ENCODE results near the gene EDEM1.
"Not testable (repeated sequence)": the region's sequence is repeated elsewhere in the genome, so short reads cannot be mapped to it uniquely, and the experiment has no call there.

The EDEM1 gene

GRCh38 chr3:5242785-5243184 is 55.3 kb downstream of the EDEM1 start:
- H3K36me3 ChIP-seq (ENCODE audit: control insufficient read depth, insufficient read depth, low read length); H3K4me3 ChIP-seq (ENCODE audit: low read depth, low read length); H3K9ac ChIP-seq (ENCODE audit: low read depth, low read length); H3K4me1 ChIP-seq (ENCODE audit: control insufficient read depth, insufficient read depth, low read length); H3K9me3 ChIP-seq (ENCODE audit: control insufficient read depth, insufficient read depth, low read length); H3K27me3 ChIP-seq (ENCODE audit: control insufficient read depth, insufficient read depth, low read length): not testable (repeated sequence)

GRCh38 chr3:5245927-5246326 is 58.4 kb downstream of the EDEM1 start:
- H3K9me3 ChIP-seq (ENCODE audit: control insufficient read depth, insufficient read depth, low read length) = no peaks in the 10 kb centered on the region
- no peak overlapping the region for H3K4me3 ChIP-seq (ENCODE audit: low read depth, low read length)
- no peaks in the 10 kb centered on the region for H3K27me3 ChIP-seq (ENCODE audit: control insufficient read depth, insufficient read depth, low read length)
- no peaks in the 10 kb centered on the region for H3K4me1 ChIP-seq (ENCODE audit: control insufficient read depth, insufficient read depth, low read length)
- no peak overlapping the region for H3K9ac ChIP-seq (ENCODE audit: low read depth, low read length)
- H3K36me3 ChIP-seq (ENCODE audit: control insufficient read depth, insufficient read depth, low read length) = no peaks in the 10 kb centered on the region

- Histone ChIP-seq H3K9me3 (ENCODE audit: control insufficient read depth, insufficient read depth, low read length) (no peaks in the 10 kb centered on the region), H3K4me3 (ENCODE audit: low read depth, low read length) (no peak overlapping the region), H3K4me1 (ENCODE audit: control insufficient read depth, insufficient read depth, low read length) (peaks cover 2% of the 10 kb centered on the region), H3K36me3 (ENCODE audit: control insufficient read depth, insufficient read depth, low read length) (no peaks in the 10 kb centered on the region), H3K27me3 (ENCODE audit: control insufficient read depth, insufficient read depth, low read length) (no peaks in the 10 kb centered on the region), H3K9ac (ENCODE audit: low read depth, low read length) (no peak overlapping the region)
These were observed 61.3 kb downstream of the EDEM1 start for GRCh38 chr3:5248822-5249221.

DNA sequence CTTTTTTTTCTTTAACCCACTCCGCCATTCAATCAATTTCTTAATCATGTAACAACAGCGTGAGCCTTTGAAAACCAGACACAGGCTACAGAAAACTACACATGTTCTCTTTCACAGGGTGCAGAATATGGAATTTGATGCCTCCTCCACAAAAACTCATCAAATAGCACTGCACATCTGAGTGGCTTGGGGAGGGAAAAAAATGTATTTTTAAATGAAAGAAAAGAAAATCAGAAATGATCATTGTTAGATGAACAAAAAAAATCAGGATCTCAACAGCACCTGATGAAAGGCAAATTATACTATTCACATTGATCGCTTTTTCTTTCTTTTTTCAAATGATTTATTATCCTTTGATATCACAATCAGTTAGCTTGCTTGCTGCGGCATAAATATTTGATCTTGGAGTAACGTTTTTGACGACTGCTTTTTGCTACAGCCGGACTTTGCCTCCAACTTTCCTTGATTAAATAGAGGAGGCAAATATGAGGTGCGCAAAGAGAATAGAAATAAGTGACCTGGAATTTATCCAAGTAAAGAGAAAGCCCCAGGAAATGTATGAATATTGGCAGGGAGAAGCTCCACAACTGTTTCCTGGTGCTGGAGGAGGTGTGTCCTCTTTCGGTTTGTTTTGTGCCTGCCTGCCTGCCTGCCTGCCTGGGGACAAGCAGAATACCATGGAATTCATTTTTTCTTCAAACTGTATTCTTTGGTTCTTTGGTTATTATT is 63.1 kb downstream of the EDEM1 start:
- Histone ChIP-seq H3K9ac (ENCODE audit: low read depth, low read length) (no peak overlapping the region), H3K27me3 (ENCODE audit: control insufficient read depth, insufficient read depth, low read length) (no peaks in the 10 kb centered on the region), H3K9me3 (ENCODE audit: control insufficient read depth, insufficient read depth, low read length) (no peaks in the 10 kb centered on the region), H3K36me3 (ENCODE audit: control insufficient read depth, insufficient read depth, low read length) (no peaks in the 10 kb centered on the region), H3K4me1 (ENCODE audit: control insufficient read depth, insufficient read depth, low read length) (peaks cover 2% of the 10 kb centered on the region), H3K4me3 (ENCODE audit: low read depth, low read length) (no peak overlapping the region)

GRCh38 chr3:5251196-5251583 is 63.7 kb downstream of the EDEM1 start:
- H3K9ac ChIP-seq (ENCODE audit: low read depth, low read length) = no peak overlapping the region
- no peaks in the 10 kb centered on the region for H3K9me3 ChIP-seq (ENCODE audit: control insufficient read depth, insufficient read depth, low read length)
- no peak overlapping the region for H3K4me3 ChIP-seq (ENCODE audit: low read depth, low read length)
- H3K36me3 ChIP-seq (ENCODE audit: control insufficient read depth, insufficient read depth, low read length) = no peaks in the 10 kb centered on the region
- H3K27me3 ChIP-seq (ENCODE audit: control insufficient read depth, insufficient read depth, low read length) = no peaks in the 10 kb centered on the region
- H3K4me1 ChIP-seq (ENCODE audit: control insufficient read depth, insufficient read depth, low read length) = peaks cover 2% of the 10 kb centered on the region

DNA sequence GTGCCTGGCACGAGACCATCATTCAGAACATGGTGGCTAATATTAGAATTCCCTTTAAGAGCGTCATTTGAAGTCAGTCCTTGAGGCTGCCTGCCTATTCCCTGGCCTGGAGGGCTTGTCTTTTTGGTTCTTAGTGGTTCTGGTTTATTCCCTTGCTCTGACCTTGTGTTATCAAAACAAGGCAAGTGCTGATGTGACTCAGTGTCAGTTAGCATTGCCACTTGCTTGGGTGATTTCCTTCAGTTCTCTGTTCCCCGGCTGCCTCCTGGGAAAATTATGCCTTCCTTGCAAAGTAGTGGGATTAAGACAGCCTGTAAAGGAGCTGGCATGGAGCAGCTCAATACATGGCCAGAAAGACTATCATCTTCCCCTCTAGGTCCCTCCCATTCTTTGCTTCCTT is 64.6 kb downstream of the EDEM1 start:
- no peak overlapping the region for H3K4me3 ChIP-seq (ENCODE audit: low read depth, low read length)
- H3K9me3 ChIP-seq (ENCODE audit: control insufficient read depth, insufficient read depth, low read length) = no peaks in the 10 kb centered on the region
- H3K27me3 ChIP-seq (ENCODE audit: control insufficient read depth, insufficient read depth, low read length) = no peaks in the 10 kb centered on the region
- no peaks in the 10 kb centered on the region for H3K36me3 ChIP-seq (ENCODE audit: control insufficient read depth, insufficient read depth, low read length)
- H3K4me1 ChIP-seq (ENCODE audit: control insufficient read depth, insufficient read depth, low read length) = peaks cover 2% of the 10 kb centered on the region
- H3K9ac ChIP-seq (ENCODE audit: low read depth, low read length) = no peak overlapping the region

- H3K4me3 ChIP-seq (ENCODE audit: low read depth, low read length) = no peak overlapping the region
- no peaks in the 10 kb centered on the region for H3K9me3 ChIP-seq (ENCODE audit: control insufficient read depth, insufficient read depth, low read length)
- peaks cover 2% of the 10 kb centered on the region for H3K4me1 ChIP-seq (ENCODE audit: control insufficient read depth, insufficient read depth, low read length)
- no peaks in the 10 kb centered on the region for H3K27me3 ChIP-seq (ENCODE audit: control insufficient read depth, insufficient read depth, low read length)
- no peak overlapping the region for H3K9ac ChIP-seq (ENCODE audit: low read depth, low read length)
- H3K36me3 ChIP-seq (ENCODE audit: control insufficient read depth, insufficient read depth, low read length) = no peaks in the 10 kb centered on the region
These were observed 67.0 kb downstream of the EDEM1 start for GRCh38 chr3:5254281-5255048.

DNA sequence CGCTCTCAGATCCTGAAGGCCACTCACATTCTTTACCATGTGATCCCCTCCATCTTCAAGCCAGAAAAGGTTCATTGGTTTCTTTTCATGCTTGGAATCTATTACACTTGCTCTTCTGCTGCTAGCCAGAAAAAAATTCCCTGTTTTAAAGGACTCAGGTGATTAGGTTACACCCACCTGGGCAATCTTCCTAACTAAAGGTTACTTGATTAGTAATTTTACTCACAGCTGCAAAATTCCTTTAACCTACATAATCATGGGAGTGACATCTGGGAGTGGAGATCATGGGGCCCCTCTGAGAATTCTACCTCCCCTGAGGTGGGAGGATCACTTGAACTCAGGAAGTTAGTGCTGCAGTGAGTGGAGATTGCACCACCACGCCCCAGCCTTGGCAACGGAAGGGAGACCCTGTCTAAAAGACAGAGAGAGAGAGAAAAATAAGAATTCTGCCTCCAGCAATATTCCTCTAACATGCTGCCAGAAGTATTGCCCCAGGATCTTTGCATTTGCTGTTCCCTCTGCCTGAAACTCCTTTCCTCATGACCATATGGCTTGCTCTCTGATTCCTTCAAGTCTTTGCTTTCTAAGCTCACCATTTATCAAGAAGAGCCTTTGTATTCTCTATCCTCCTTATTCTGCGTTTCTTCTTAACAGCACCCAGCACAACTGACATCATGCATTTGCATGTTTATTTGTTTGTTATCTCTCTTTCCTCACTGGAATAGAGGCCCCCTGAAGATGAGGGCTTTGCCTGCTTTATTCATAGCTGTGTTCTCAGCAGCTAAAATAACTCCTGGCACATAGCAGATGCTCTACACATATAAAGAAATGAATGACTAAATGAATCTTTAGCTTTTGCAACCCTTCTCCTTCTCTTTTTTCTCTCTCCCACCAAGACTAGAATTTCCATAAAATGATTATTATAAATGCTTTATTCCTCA is 68.2 kb downstream of the EDEM1 start:
- H3K27me3 ChIP-seq (ENCODE audit: control insufficient read depth, insufficient read depth, low read length) = no peaks in the 10 kb centered on the region
- peaks cover 2% of the 10 kb centered on the region for H3K4me1 ChIP-seq (ENCODE audit: control insufficient read depth, insufficient read depth, low read length)
- no peak overlapping the region for H3K9ac ChIP-seq (ENCODE audit: low read depth, low read length)
- H3K9me3 ChIP-seq (ENCODE audit: control insufficient read depth, insufficient read depth, low read length) = no peaks in the 10 kb centered on the region
- H3K4me3 ChIP-seq (ENCODE audit: low read depth, low read length) = no peak overlapping the region
- H3K36me3 ChIP-seq (ENCODE audit: control insufficient read depth, insufficient read depth, low read length) = no peaks in the 10 kb centered on the region

DNA sequence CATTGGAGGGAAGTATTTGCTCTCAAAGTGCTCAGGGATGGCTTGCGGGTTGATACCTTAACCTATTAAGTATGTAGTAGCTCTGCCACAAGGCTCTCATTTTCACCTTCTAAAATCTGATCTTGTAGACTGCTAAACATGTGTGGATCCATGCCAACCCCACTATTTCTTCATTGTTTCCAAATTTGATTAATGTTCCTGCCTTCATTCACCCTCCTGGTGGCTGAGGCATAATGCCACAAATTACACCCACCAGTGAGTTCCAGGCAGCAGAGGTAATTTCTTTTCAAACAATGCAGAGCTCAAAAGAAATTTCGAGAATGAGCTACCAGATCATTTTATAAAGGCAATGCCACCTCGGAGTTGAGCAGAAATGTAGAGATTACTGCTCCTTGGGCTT is 71.0 kb downstream of the EDEM1 start:
- Histone ChIP-seq H3K9ac (ENCODE audit: low read depth, low read length) (no peak overlapping the region), H3K4me3 (ENCODE audit: low read depth, low read length) (no peak overlapping the region), H3K36me3 (ENCODE audit: control insufficient read depth, insufficient read depth, low read length) (no peaks in the 10 kb centered on the region), H3K27me3 (ENCODE audit: control insufficient read depth, insufficient read depth, low read length) (no peaks in the 10 kb centered on the region), H3K9me3 (ENCODE audit: control insufficient read depth, insufficient read depth, low read length) (no peaks in the 10 kb centered on the region), H3K4me1 (ENCODE audit: control insufficient read depth, insufficient read depth, low read length) (no peaks in the 10 kb centered on the region)

DNA sequence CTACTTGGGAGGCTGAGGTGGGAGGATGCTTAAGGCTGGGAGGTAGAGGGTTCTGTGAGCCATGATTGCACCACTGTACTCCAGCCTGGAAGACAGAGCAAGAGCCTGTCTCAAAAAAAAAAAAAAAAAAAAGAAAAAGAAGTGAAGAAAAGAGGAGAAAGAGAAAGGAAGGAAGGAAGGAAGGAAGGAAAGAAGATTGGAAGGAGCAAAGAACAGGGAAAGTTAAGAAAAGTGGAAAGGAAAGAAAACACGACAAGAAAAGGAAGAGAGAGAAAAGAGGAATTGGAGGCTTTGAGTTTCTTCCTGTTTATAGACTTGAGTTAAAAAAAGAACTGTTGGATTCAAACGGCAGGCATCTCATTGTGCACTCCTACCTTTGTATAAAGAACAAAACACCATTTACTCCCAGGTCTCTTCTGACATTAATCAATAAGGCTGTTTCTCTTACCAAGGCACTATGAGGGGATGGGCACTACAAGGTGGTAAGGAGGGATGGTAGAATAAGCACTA is 73.5 kb downstream of the EDEM1 start:
- no peak overlapping the region for H3K9ac ChIP-seq (ENCODE audit: low read depth, low read length)
- H3K27me3 ChIP-seq (ENCODE audit: control insufficient read depth, insufficient read depth, low read length) = no peaks in the 10 kb centered on the region
- no peaks in the 10 kb centered on the region for H3K4me1 ChIP-seq (ENCODE audit: control insufficient read depth, insufficient read depth, low read length)
- H3K9me3 ChIP-seq (ENCODE audit: control insufficient read depth, insufficient read depth, low read length) = no peaks in the 10 kb centered on the region
- no peak overlapping the region for H3K4me3 ChIP-seq (ENCODE audit: low read depth, low read length)
- H3K36me3 ChIP-seq (ENCODE audit: control insufficient read depth, insufficient read depth, low read length) = no peaks in the 10 kb centered on the region

GRCh38 chr3:5262507-5262906 is 75.0 kb downstream of the EDEM1 start:
- Histone ChIP-seq H3K36me3 (ENCODE audit: control insufficient read depth, insufficient read depth, low read length) (no peaks in the 10 kb centered on the region), H3K9ac (ENCODE audit: low read depth, low read length) (no peak overlapping the region), H3K4me1 (ENCODE audit: control insufficient read depth, insufficient read depth, low read length) (no peaks in the 10 kb centered on the region), H3K4me3 (ENCODE audit: low read depth, low read length) (no peak overlapping the region), H3K27me3 (ENCODE audit: control insufficient read depth, insufficient read depth, low read length) (no peaks in the 10 kb centered on the region), H3K9me3 (ENCODE audit: control insufficient read depth, insufficient read depth, low read length) (no peaks in the 10 kb centered on the region)

Measured in iPS-15b (cell line).